WTC11 (cell line): Measurements from ENCODE around the gene GLCCI1. TPM values are rescaled to one million over a fixed set of nuclear protein-coding genes. Genes with fewer than 3 reads are reported as not detected.

Source experiments
- ATAC-seq: fragments of 200-7000 bp; cut with Tn5 transposase; 2 replicates; pipeline ENCODE4 v1.10.0; 2021; ENCODE audit warnings: mild to moderate bottlenecking, moderate library complexity
- CTCF ChIA-PET: fragments of 300-600 bp; sonication (Branson Sonifier 250); formaldehyde crosslinking; loops from one replicate; lab custom pipeline; 2021; ENCODE audit warnings: antibody characterized with exemption; lab: Charles Lee
- POLR2A ChIA-PET: fragments of 350-600 bp; sonication (Branson Sonifier 250); formaldehyde crosslinking; loops from one replicate; lab custom pipeline; 2021; ENCODE audit warnings: antibody characterized with exemption; lab: Charles Lee
- DNase-seq: peaks from one replicate; pipeline ENCODE4 v3.0.0; 2021; ENCODE audit warnings: low spot score
- H3K27ac Mint-ChIP-seq: 2 replicates; pipeline ENCODE4 v1.8.0; 2021; ENCODE audit warnings: mixed read lengths
- H3K27me3 Mint-ChIP-seq: 2 replicates; pipeline ENCODE4 v1.8.0; 2021; ENCODE audit warnings: low read depth, mild to moderate bottlenecking, moderate library complexity, mixed read lengths
- H3K36me3 Mint-ChIP-seq: 2 replicates; pipeline ENCODE4 v1.8.0; 2021; ENCODE audit warnings: mixed read lengths
- H3K4me1 Mint-ChIP-seq: 2 replicates; pipeline ENCODE4 v1.8.0; 2022; ENCODE audit warnings: mixed read lengths
- H3K4me3 Mint-ChIP-seq: 2 replicates; pipeline ENCODE4 v1.8.0; 2021; ENCODE audit warnings: mild to moderate bottlenecking, moderate library complexity, mixed read lengths
- H3K9me3 Mint-ChIP-seq: 2 replicates; pipeline ENCODE4 v1.8.0; 2021; ENCODE audit warnings: mixed read lengths
- ATF1 ChIP-seq: sonication (generic); formaldehyde crosslinking; IDR thresholded peaks from 2 replicates; pipeline ENCODE4 v1.8.1; 2023; ENCODE audit warnings: mild to moderate bottlenecking, moderate library complexity, missing genetic modification reagents
- CREB1 ChIP-seq: sonication (generic); formaldehyde crosslinking; IDR thresholded peaks from 2 replicates; pipeline ENCODE4 v1.8.0; 2023; ENCODE audit warnings: mild to moderate bottlenecking, missing genetic modification reagents
- ELF4 ChIP-seq: sonication (generic); formaldehyde crosslinking; IDR thresholded peaks from 2 replicates; pipeline ENCODE4 v1.8.1; 2022; ENCODE audit warnings: low read depth, mild to moderate bottlenecking, moderate library complexity, missing genetic modification reagents
- EMX1 ChIP-seq: fragments of 250-450 bp; sonication (Bioruptor Pico); IDR thresholded peaks from 2 replicates; pipeline ENCODE4 v1.8.0; 2021; ENCODE audit warnings: mild to moderate bottlenecking
- GTF2I ChIP-seq: fragments of 250-450 bp; sonication (Bioruptor Pico); conservative IDR thresholded peaks from 2 replicates; pipeline ENCODE4 v1.4.0; 2021; ENCODE audit warnings: mild to moderate bottlenecking
- HMGA2 ChIP-seq: fragments of 250-450 bp; sonication (Bioruptor Pico); IDR thresholded peaks from 2 replicates; pipeline ENCODE4 v1.4.0; 2021; ENCODE audit warnings: mild to moderate bottlenecking, moderate library complexity
- JAZF1 ChIP-seq: fragments of 250-450 bp; sonication (Bioruptor Pico); IDR thresholded peaks from 2 replicates; pipeline ENCODE4 v1.9.0; 2021; ENCODE audit warnings: moderate library complexity, mild to moderate bottlenecking, inconsistent platforms
- KAT7 ChIP-seq: sonication (generic); formaldehyde crosslinking; IDR thresholded peaks from 2 replicates; pipeline ENCODE4 v1.8.1; 2023; ENCODE audit warnings: missing genetic modification reagents, mild to moderate bottlenecking, borderline replicate concordance
- NFE2L1 ChIP-seq: sonication (generic); formaldehyde crosslinking; IDR thresholded peaks from 2 replicates; pipeline ENCODE4 v1.8.1; 2023; ENCODE audit warnings: missing genetic modification reagents
- NR1H2 ChIP-seq: sonication (generic); formaldehyde crosslinking; IDR thresholded peaks from 2 replicates; pipeline ENCODE4 v1.9.0; 2021; ENCODE audit warnings: mild to moderate bottlenecking, moderate library complexity, missing genetic modification reagents
- NR2C2 ChIP-seq: sonication (generic); formaldehyde crosslinking; IDR thresholded peaks from 2 replicates; pipeline ENCODE4 v1.8.0; 2022; ENCODE audit warnings: mild to moderate bottlenecking, missing genetic modification reagents
- RELA ChIP-seq: sonication (generic); formaldehyde crosslinking; IDR thresholded peaks from 2 replicates; pipeline ENCODE4 v1.8.1; 2022; ENCODE audit warnings: missing genetic modification reagents, mild to moderate bottlenecking, borderline replicate concordance
- SMAD4 ChIP-seq: sonication (generic); formaldehyde crosslinking; IDR thresholded peaks from 2 replicates; pipeline ENCODE4 v1.8.0; 2022; ENCODE audit warnings: mild to moderate bottlenecking, missing genetic modification reagents
- ZBTB21 ChIP-seq: sonication (generic); formaldehyde crosslinking; IDR thresholded peaks from 2 replicates; pipeline ENCODE4 v1.8.1; 2023; ENCODE audit warnings: mild to moderate bottlenecking, missing genetic modification reagents, borderline replicate concordance
- ZNF121 ChIP-seq: sonication (generic); formaldehyde crosslinking; IDR thresholded peaks from 2 replicates; pipeline ENCODE4 v1.8.0; 2023; ENCODE audit warnings: missing genetic modification reagents
- ZNF317 ChIP-seq: sonication (generic); formaldehyde crosslinking; IDR thresholded peaks from 2 replicates; pipeline ENCODE4 v1.8.1; 2023; ENCODE audit warnings: low read depth, mild to moderate bottlenecking, moderate library complexity, missing genetic modification reagents, borderline replicate concordance
- ZNF416 ChIP-seq: fragments of 250-450 bp; sonication (Bioruptor Pico); IDR thresholded peaks from 2 replicates; pipeline ENCODE4 v1.9.0; 2021; ENCODE audit warnings: mild to moderate bottlenecking, inconsistent platforms
- ZNF423 ChIP-seq: fragments of 250-450 bp; sonication (Bioruptor Pico); IDR thresholded peaks from 2 replicates; pipeline ENCODE4 v2.1.2; 2022; ENCODE audit warnings: mild to moderate bottlenecking, moderate library complexity
- ZNF671 ChIP-seq: fragments of 250-450 bp; sonication (Bioruptor Pico); IDR thresholded peaks from 2 replicates; pipeline ENCODE4 v1.8.0; 2021; ENCODE audit warnings: mild to moderate bottlenecking
- total RNA-seq: library from RNA; stranded (reverse); gene quantifications from 3 replicates; pipeline ENCODE4 v1.2.3, GENCODE V29; 2021
- TF ChIP-seq, protein P1 (sequence below): sonication (generic); formaldehyde crosslinking; IDR thresholded peaks from 2 replicates; pipeline ENCODE4 v1.8.1; 2022; ENCODE audit warnings: missing genetic modification reagents, borderline replicate concordance
- TF ChIP-seq, protein P2 (sequence below): sonication (generic); formaldehyde crosslinking; IDR thresholded peaks from 2 replicates; pipeline ENCODE4 v1.8.1; 2022; ENCODE audit warnings: mild to moderate bottlenecking, missing genetic modification reagents, moderate library complexity, borderline replicate concordance
- TF ChIP-seq, protein P3 (sequence below): sonication (generic); formaldehyde crosslinking; IDR thresholded peaks from 2 replicates; pipeline ENCODE4 v1.8.0; 2022; ENCODE audit warnings: mild to moderate bottlenecking, missing genetic modification reagents
- TF ChIP-seq, protein P4 (sequence below): sonication (generic); formaldehyde crosslinking; IDR thresholded peaks from 2 replicates; pipeline ENCODE4 v1.8.1; 2023; ENCODE audit warnings: mild to moderate bottlenecking, missing genetic modification reagents
- TF ChIP-seq, protein P5 (sequence below): sonication (generic); formaldehyde crosslinking; IDR thresholded peaks from 2 replicates; pipeline ENCODE4 v1.8.1; 2022; ENCODE audit warnings: low read depth, mild to moderate bottlenecking, moderate library complexity, missing genetic modification reagents, borderline replicate concordance

GLCCI1 gene
- total RNA-seq, 1 experiment from 2014 or later: 23.8 TPM

DNA sequence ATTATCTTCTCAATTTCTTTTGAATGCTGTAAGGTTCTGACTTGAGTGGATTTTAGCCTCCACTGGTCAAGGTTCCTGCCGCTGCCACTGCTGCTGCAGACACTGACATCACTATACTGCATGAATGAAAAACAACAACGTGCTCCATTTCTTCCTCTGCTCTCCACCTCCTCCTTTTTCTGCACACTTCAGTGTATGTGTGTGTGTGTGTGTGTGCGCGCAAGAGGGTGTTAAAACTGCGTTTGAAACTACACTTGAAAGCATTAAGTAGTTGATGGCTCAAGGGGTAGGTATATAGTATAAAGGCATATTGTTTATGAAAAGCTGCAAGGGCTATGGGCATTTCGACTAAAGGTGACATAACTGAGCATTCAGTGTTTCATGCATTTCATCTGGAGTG is 3.5 kb downstream of the GLCCI1 start:
- no peak for DNase-seq
- no peak for ATAC-seq
- POLR2A ChIA-PET: no interaction called here
- H3K36me3 Mint-ChIP-seq: no peaks in the 10 kb centered on the region
- no peaks in the 10 kb centered on the region for H3K27me3 Mint-ChIP-seq
- H3K9me3 Mint-ChIP-seq: no peaks in the 10 kb centered on the region
- TF ChIP-seq ZNF317 (CRISPR knock-in tag) (no peak), ZBTB21 (no peak), ATF1 (CRISPR knock-in tag) (no peak), NR2C2 (CRISPR knock-in tag) (no peak), ZNF423 (CRISPR knock-in tag) (no peak), NFE2L1 (CRISPR knock-in tag) (no peak), SMAD4 (CRISPR knock-in tag) (no peak), ZNF416 (CRISPR knock-in tag) (no peak), CREB1 (CRISPR knock-in tag) (no peak), KAT7 (no peak)
- TF ChIP-seq, protein P1, sequence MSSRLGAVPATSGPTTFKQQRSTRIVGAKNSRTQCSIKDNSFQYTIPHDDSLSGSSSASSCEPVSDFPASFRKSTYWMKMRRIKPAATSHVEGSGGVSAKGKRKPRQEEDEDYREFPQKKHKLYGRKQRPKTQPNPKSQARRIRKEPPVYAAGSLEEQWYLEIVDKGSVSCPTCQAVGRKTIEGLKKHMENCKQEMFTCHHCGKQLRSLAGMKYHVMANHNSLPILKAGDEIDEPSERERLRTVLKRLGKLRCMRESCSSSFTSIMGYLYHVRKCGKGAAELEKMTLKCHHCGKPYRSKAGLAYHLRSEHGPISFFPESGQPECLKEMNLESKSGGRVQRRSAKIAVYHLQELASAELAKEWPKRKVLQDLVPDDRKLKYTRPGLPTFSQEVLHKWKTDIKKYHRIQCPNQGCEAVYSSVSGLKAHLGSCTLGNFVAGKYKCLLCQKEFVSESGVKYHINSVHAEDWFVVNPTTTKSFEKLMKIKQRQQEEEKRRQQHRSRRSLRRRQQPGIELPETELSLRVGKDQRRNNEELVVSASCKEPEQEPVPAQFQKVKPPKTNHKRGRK: no peak
- TF ChIP-seq, protein P2, sequence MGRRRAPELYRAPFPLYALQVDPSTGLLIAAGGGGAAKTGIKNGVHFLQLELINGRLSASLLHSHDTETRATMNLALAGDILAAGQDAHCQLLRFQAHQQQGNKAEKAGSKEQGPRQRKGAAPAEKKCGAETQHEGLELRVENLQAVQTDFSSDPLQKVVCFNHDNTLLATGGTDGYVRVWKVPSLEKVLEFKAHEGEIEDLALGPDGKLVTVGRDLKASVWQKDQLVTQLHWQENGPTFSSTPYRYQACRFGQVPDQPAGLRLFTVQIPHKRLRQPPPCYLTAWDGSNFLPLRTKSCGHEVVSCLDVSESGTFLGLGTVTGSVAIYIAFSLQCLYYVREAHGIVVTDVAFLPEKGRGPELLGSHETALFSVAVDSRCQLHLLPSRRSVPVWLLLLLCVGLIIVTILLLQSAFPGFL (CRISPR knock-in tag): no peak
- TF ChIP-seq, all 79 proteins: peak for 0
- Mint-ChIP-seq H3K4me1 (peaks cover 23% of the 10 kb centered on the region), H3K4me3 (no peak overlapping the region), H3K27ac (no peak overlapping the region)
- CTCF ChIA-PET: no interaction called here

DNA sequence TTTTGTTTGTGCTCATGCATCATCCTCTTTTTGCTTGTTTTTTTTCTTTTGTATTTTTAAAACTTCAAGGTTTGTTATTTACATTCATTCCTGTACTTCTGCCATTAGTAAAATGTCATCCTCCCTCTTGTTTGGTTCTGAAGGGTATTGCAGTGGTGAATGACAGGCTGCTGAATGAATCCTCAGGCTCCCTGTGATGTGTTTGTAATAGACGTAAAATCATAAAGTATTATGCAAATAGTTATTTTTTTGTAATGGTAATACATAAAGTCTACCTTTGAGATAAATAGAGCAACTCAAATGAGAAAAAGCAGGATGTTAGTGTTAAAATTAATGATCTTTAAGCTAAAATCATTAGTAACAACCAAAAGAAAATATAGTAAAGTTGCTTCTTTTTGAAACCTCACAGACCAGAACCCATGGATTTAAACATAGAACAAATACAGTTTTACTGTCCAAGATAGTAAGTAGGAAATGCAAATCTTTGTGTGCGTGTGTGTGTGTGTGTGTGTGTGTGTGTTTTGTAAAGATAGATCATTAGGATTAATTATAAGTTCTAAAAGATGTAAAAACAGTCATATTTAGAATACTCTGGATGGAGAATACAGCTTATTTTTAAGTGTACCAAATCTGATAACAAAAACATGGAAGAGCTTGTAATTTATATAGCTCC is 4.5 kb downstream of the GLCCI1 start:
- H3K27ac Mint-ChIP-seq: no peak overlapping the region
- no peak for ATAC-seq
- TF ChIP-seq, protein P3, sequence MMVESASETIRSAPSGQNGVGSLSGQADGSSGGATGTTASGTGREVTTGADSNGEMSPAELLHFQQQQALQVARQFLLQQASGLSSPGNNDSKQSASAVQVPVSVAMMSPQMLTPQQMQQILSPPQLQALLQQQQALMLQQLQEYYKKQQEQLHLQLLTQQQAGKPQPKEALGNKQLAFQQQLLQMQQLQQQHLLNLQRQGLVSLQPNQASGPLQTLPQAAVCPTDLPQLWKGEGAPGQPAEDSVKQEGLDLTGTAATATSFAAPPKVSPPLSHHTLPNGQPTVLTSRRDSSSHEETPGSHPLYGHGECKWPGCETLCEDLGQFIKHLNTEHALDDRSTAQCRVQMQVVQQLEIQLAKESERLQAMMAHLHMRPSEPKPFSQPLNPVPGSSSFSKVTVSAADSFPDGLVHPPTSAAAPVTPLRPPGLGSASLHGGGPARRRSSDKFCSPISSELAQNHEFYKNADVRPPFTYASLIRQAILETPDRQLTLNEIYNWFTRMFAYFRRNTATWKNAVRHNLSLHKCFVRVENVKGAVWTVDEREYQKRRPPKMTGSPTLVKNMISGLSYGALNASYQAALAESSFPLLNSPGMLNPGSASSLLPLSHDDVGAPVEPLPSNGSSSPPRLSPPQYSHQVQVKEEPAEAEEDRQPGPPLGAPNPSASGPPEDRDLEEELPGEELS (CRISPR knock-in tag): no peak
- TF ChIP-seq ZNF121: no peak
- no peak for TF ChIP-seq ELF4 (CRISPR knock-in tag)
- TF ChIP-seq, protein P4, sequence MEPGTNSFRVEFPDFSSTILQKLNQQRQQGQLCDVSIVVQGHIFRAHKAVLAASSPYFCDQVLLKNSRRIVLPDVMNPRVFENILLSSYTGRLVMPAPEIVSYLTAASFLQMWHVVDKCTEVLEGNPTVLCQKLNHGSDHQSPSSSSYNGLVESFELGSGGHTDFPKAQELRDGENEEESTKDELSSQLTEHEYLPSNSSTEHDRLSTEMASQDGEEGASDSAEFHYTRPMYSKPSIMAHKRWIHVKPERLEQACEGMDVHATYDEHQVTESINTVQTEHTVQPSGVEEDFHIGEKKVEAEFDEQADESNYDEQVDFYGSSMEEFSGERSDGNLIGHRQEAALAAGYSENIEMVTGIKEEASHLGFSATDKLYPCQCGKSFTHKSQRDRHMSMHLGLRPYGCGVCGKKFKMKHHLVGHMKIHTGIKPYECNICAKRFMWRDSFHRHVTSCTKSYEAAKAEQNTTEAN (CRISPR knock-in tag): no peak
- H3K36me3 Mint-ChIP-seq: no peaks in the 10 kb centered on the region
- CTCF ChIA-PET: no interaction called here
- H3K4me1 Mint-ChIP-seq: peaks cover 26% of the 10 kb centered on the region
- H3K4me3 Mint-ChIP-seq: peak overlapping the region; percentile 13; the same call in 1 of the 2 replicates
- no peaks in the 10 kb centered on the region for H3K9me3 Mint-ChIP-seq
- no peaks in the 10 kb centered on the region for H3K27me3 Mint-ChIP-seq
- POLR2A ChIA-PET: no interaction called here
- no peak for DNase-seq

DNA sequence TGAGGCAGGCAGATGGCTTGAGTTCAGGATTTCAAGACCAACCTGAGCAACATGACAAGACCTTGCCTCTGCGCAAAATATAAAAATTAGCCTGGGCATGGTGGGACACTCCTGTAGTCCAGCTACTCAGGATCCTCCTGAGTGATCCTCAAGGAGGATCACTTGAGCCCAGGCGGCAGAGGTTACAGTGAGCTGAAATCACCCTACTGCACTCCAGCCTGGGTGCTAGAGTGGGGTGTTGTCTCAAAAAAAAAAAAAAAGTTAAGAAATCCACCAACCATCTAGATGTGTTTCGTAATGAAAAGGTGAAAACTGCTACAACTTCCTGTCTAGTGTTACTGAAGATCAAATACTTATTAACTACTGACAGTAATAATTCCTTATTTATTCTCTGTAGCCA is 8.1 kb downstream of the GLCCI1 start:
- Mint-ChIP-seq H3K36me3 (no peaks in the 10 kb centered on the region), H3K27ac (no peak overlapping the region), H3K27me3 (no peaks in the 10 kb centered on the region), H3K4me3 (no peak overlapping the region), H3K9me3 (no peaks in the 10 kb centered on the region), H3K4me1 (peaks cover 23% of the 10 kb centered on the region)
- POLR2A ChIA-PET: no interaction called here
- no peak for DNase-seq
- ATAC-seq: no peak
- CTCF ChIA-PET: no interaction called here
- no peak for TF ChIP-seq GTF2I (CRISPR knock-in tag)
- no peak for TF ChIP-seq ZNF671 (CRISPR knock-in tag)
- TF ChIP-seq NR1H2 (CRISPR knock-in tag): no peak
- TF ChIP-seq, protein P3 (CRISPR knock-in tag): no peak
- no peak for TF ChIP-seq EMX1
- TF ChIP-seq JAZF1 (CRISPR knock-in tag): no peak
- no peak for TF ChIP-seq ZNF317 (CRISPR knock-in tag)
- TF ChIP-seq, protein P5, sequence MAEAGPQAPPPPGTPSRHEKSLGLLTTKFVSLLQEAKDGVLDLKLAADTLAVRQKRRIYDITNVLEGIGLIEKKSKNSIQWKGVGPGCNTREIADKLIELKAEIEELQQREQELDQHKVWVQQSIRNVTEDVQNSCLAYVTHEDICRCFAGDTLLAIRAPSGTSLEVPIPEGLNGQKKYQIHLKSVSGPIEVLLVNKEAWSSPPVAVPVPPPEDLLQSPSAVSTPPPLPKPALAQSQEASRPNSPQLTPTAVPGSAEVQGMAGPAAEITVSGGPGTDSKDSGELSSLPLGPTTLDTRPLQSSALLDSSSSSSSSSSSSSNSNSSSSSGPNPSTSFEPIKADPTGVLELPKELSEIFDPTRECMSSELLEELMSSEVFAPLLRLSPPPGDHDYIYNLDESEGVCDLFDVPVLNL: no peak
- TF ChIP-seq NR2C2 (CRISPR knock-in tag): no peak
- no peak for TF ChIP-seq HMGA2 (CRISPR knock-in tag)
- no peak for TF ChIP-seq RELA (CRISPR knock-in tag)
